Measurements from ENCODE around the gene ADAM22. TPM values are rescaled to one million over a fixed set of nuclear protein-coding genes. Genes with fewer than 3 reads are reported as not detected.

The ADAM22 gene
- total RNA-seq, 1 experiment from 2014 or later, result 10.1 TPM

- no TSS peak for BruUV-seq (replicated peaks)
- no peaks in the 10 kb centered on the region for H3K9me3 Mint-ChIP-seq (ENCODE audit: unreplicated experiment)
- H3K27me3 ChIP-seq (replicated peaks; ENCODE audit: control insufficient read depth, insufficient read depth, low read length), result no peaks in the 10 kb centered on the region
- no peaks in the 10 kb centered on the region for H3K9me3 ChIP-seq
- intact Hi-C loops (cut with micrococcal nuclease; ENCODE audit: unreplicated experiment), result no loop called here
- H3K4me1 Mint-ChIP-seq (ENCODE audit: low read depth, unreplicated experiment), result no peaks in the 10 kb centered on the region
- DNase-seq, result no peak
- H3K4me1 ChIP-seq, result no peaks in the 10 kb centered on the region
- no peaks in the 10 kb centered on the region for H3K36me3 Mint-ChIP-seq (ENCODE audit: insufficient read depth, unreplicated experiment)
- no peak overlapping the region for H3K4me3 Mint-ChIP-seq (ENCODE audit: unreplicated experiment)
- no peaks in the 10 kb centered on the region for H3K27me3 Mint-ChIP-seq (ENCODE audit: insufficient read depth, unreplicated experiment)
- H3K36me3 ChIP-seq (ENCODE audit: control insufficient read depth, insufficient read depth, low read length), result no peaks in the 10 kb centered on the region
- no peak overlapping the region for H3K27ac Mint-ChIP-seq (ENCODE audit: unreplicated experiment)
- H3K4me3 ChIP-seq (ENCODE audit: low read depth, low read length), result no peak overlapping the region
- ChIA-PET CTCF (interaction anchor here (0.6 kb wide), 1 partner anchor 1097 kb away, joined by 3 read pairs; no protein-coding TSS in a partner anchor), POLR2A (no interaction called here)
- no peak for TF ChIP-seq CTCF (IDR thresholded peaks at IDR 0.05; ENCODE audit: insufficient read depth in 1 of 2, low read depth in 1 of 2, low read length in 1 of 2, severe bottlenecking in 1 of 2, unreplicated experiment in 1 of 2)
These were observed 67.9 kb downstream of the ADAM22 start for GRCh38 chr7:88001744-88002530.

GRCh38 chr7:88002617-88003016, 68.6 kb downstream of the ADAM22 start:
- ChIA-PET CTCF (no interaction called here), POLR2A (no interaction called here)
- BruUV-seq (replicated peaks), result no TSS peak
- no peak for DNase-seq
- Mint-ChIP-seq H3K27ac (ENCODE audit: unreplicated experiment) (no peak overlapping the region), H3K27me3 (ENCODE audit: insufficient read depth, unreplicated experiment) (no peaks in the 10 kb centered on the region), H3K9me3 (ENCODE audit: unreplicated experiment) (no peaks in the 10 kb centered on the region), H3K4me3 (ENCODE audit: unreplicated experiment) (no peak overlapping the region), H3K36me3 (ENCODE audit: insufficient read depth, unreplicated experiment) (no peaks in the 10 kb centered on the region), H3K4me1 (ENCODE audit: low read depth, unreplicated experiment) (no peaks in the 10 kb centered on the region)
- Histone ChIP-seq H3K9me3 (no peaks in the 10 kb centered on the region), H3K36me3 (ENCODE audit: control insufficient read depth, insufficient read depth, low read length) (no peaks in the 10 kb centered on the region), H3K27me3 (replicated peaks; ENCODE audit: control insufficient read depth, insufficient read depth, low read length) (no peaks in the 10 kb centered on the region), H3K4me3 (ENCODE audit: low read depth, low read length) (no peak overlapping the region), H3K4me1 (no peaks in the 10 kb centered on the region)
- intact Hi-C loops (cut with micrococcal nuclease; ENCODE audit: unreplicated experiment), result no loop called here
- no peak for TF ChIP-seq CTCF (IDR thresholded peaks at IDR 0.05; ENCODE audit: insufficient read depth in 1 of 2, low read depth in 1 of 2, low read length in 1 of 2, severe bottlenecking in 1 of 2, unreplicated experiment in 1 of 2)

- Mint-ChIP-seq H3K27me3 (ENCODE audit: insufficient read depth, unreplicated experiment) (no peaks in the 10 kb centered on the region), H3K9me3 (ENCODE audit: unreplicated experiment) (no peaks in the 10 kb centered on the region), H3K27ac (ENCODE audit: unreplicated experiment) (no peak overlapping the region), H3K4me1 (ENCODE audit: low read depth, unreplicated experiment) (no peaks in the 10 kb centered on the region), H3K36me3 (ENCODE audit: insufficient read depth, unreplicated experiment) (no peaks in the 10 kb centered on the region), H3K4me3 (ENCODE audit: unreplicated experiment) (no peak overlapping the region)
- H3K27me3 ChIP-seq (replicated peaks; ENCODE audit: control insufficient read depth, insufficient read depth, low read length), result no peaks in the 10 kb centered on the region
- no peaks in the 10 kb centered on the region for H3K36me3 ChIP-seq (ENCODE audit: control insufficient read depth, insufficient read depth, low read length)
- no peaks in the 10 kb centered on the region for H3K4me1 ChIP-seq
- intact Hi-C loops (cut with micrococcal nuclease; ENCODE audit: unreplicated experiment), result no loop called here
- ChIA-PET CTCF (no interaction called here), POLR2A (no interaction called here)
- no peak for TF ChIP-seq CTCF (IDR thresholded peaks at IDR 0.05; ENCODE audit: insufficient read depth in 1 of 2, low read depth in 1 of 2, low read length in 1 of 2, severe bottlenecking in 1 of 2, unreplicated experiment in 1 of 2)
- no peaks in the 10 kb centered on the region for H3K9me3 ChIP-seq
- no peak overlapping the region for H3K4me3 ChIP-seq (ENCODE audit: low read depth, low read length)
- BruUV-seq (replicated peaks), result no TSS peak
- DNase-seq, result no peak
These were observed 69.5 kb downstream of the ADAM22 start for GRCh38 chr7:88003581-88003980.

Measured in Caco-2 (cell line).